Kidney capillary endothelial cell (primary cell): ENCODE measurements around the gene KDM5D.

Experiments used
- DNase-seq: peaks from one replicate; pipeline ENCODE4 v3.0.0-alpha.2; 2018; ENCODE audit warnings: low spot score

Gene KDM5D

GRCh38 chrY:19744381-19745378 is at the start of gene KDM5D:
TSS of gene KDM5D (minus strand) at chrY:19744726. CDS start at chrY:19744534, 192 bp downstream.
- no peak for DNase-seq

- DNase-seq = no peak
Observed at GRCh38 chrY:19768375-19768774, 23.8 kb upstream of the KDM5D start.

GRCh38 chrY:19743331-19743730 is 1.2 kb downstream of the KDM5D start:
- DNase-seq = no peak

GRCh38 chrY:19742153-19742552 is 2.4 kb downstream of the KDM5D start:
- no peak for DNase-seq

- no peak for DNase-seq
Observed at GRCh38 chrY:19734425-19734824, 10.1 kb downstream of the KDM5D start.

GRCh38 chrY:19717950-19718349 is 26.6 kb downstream of the KDM5D start:
- DNase-seq = no peak

- DNase-seq = no peak
Observed at GRCh38 chrY:19717146-19717545, 27.4 kb downstream of the KDM5D start.

GRCh38 chrY:19715226-19715625 is 29.3 kb downstream of the KDM5D start:
- no peak for DNase-seq

GRCh38 chrY:19713430-19713829 is 31.1 kb downstream of the KDM5D start:
- no peak for DNase-seq

- no peak for DNase-seq
Observed at GRCh38 chrY:19706273-19706672, 38.3 kb downstream of the KDM5D start.

- DNase-seq = no peak
Observed at GRCh38 chrY:19698495-19698894, 46.0 kb downstream of the KDM5D start.

GRCh38 chrY:19680821-19681220 is 63.7 kb downstream of the KDM5D start:
- no peak for DNase-seq
